ENCODE results near the gene PODXL.

Gene PODXL

GRCh38 chr7:131504157-131504899 is 52.1 kb downstream of the PODXL start:
- TF ChIP-seq POLR2AphosphoS5 (IDR thresholded peaks at IDR 0.05; ENCODE audit: low read depth, low read length) (no peak), FOXP2 (optimal IDR thresholded peaks at IDR 0.05; ENCODE audit: borderline replicate concordance, extremely low read depth, extremely low read length, insufficient read depth) (no peak), TAF1 (IDR thresholded peaks at IDR 0.05; ENCODE audit: borderline replicate concordance, insufficient read depth, low read length) (no peak), SIN3A (IDR thresholded peaks at IDR 0.05; ENCODE audit: borderline replicate concordance, insufficient read depth, low read length) (no peak), REST (IDR thresholded peaks at IDR 0.05; ENCODE audit: insufficient read depth in 1 of 2, low read depth in 2 of 2, low read length in 2 of 2) (no peak)

GRCh38 chr7:131503639-131504038 is 52.8 kb downstream of the PODXL start:
- no peak for TF ChIP-seq TAF1 (IDR thresholded peaks at IDR 0.05; ENCODE audit: borderline replicate concordance, insufficient read depth, low read length)
- no peak for TF ChIP-seq REST (IDR thresholded peaks at IDR 0.05; ENCODE audit: insufficient read depth in 1 of 2, low read depth in 2 of 2, low read length in 2 of 2)
- TF ChIP-seq SIN3A (IDR thresholded peaks at IDR 0.05; ENCODE audit: borderline replicate concordance, insufficient read depth, low read length), result no peak
- TF ChIP-seq POLR2AphosphoS5 (IDR thresholded peaks at IDR 0.05; ENCODE audit: low read depth, low read length), result no peak
- TF ChIP-seq FOXP2 (optimal IDR thresholded peaks at IDR 0.05; ENCODE audit: borderline replicate concordance, extremely low read depth, extremely low read length, insufficient read depth), result no peak

GRCh38 chr7:131502810-131503508 is 53.5 kb downstream of the PODXL start:
- no peak for TF ChIP-seq FOXP2 (optimal IDR thresholded peaks at IDR 0.05; ENCODE audit: borderline replicate concordance, extremely low read depth, extremely low read length, insufficient read depth)
- no peak for TF ChIP-seq SIN3A (IDR thresholded peaks at IDR 0.05; ENCODE audit: borderline replicate concordance, insufficient read depth, low read length)
- no peak for TF ChIP-seq REST (IDR thresholded peaks at IDR 0.05; ENCODE audit: insufficient read depth in 1 of 2, low read depth in 2 of 2, low read length in 2 of 2)
- no peak for TF ChIP-seq POLR2AphosphoS5 (IDR thresholded peaks at IDR 0.05; ENCODE audit: low read depth, low read length)
- TF ChIP-seq TAF1 (IDR thresholded peaks at IDR 0.05; ENCODE audit: borderline replicate concordance, insufficient read depth, low read length), result no peak

GRCh38 chr7:131501930-131502685 is 54.3 kb downstream of the PODXL start:
- TF ChIP-seq SIN3A (IDR thresholded peaks at IDR 0.05; ENCODE audit: borderline replicate concordance, insufficient read depth, low read length), result no peak
- TF ChIP-seq POLR2AphosphoS5 (IDR thresholded peaks at IDR 0.05; ENCODE audit: low read depth, low read length), result no peak
- no peak for TF ChIP-seq REST (IDR thresholded peaks at IDR 0.05; ENCODE audit: insufficient read depth in 1 of 2, low read depth in 2 of 2, low read length in 2 of 2)
- no peak for TF ChIP-seq FOXP2 (optimal IDR thresholded peaks at IDR 0.05; ENCODE audit: borderline replicate concordance, extremely low read depth, extremely low read length, insufficient read depth)
- TF ChIP-seq TAF1 (IDR thresholded peaks at IDR 0.05; ENCODE audit: borderline replicate concordance, insufficient read depth, low read length), result no peak
